Gastrocnemius medialis (tissue), 4 donors: ENCODE data around the gene NAA25. TPM values are rescaled to one million over a fixed set of nuclear protein-coding genes. Genes with fewer than 3 reads are reported as not detected.

Experiments
- ATAC-seq, 2 donors: fragments of 150-250 bp; one replicate each; pipeline ENCODE4 v1.9.1; 2016
- DNase-seq, 2 donors: peaks; one replicate each; pipeline ENCODE4 v3.0.0-alpha.2; 2019
- H3K27ac ChIP-seq, 4 donors: fragments of 200-600 bp; sonication (generic); 1 replicate in 1 of 4; 2 replicates in 3 of 4; pipeline ENCODE4 v1.5.1; 2016 to 2018; ENCODE audit warnings: mild to moderate bottlenecking in 2 of 4, moderate library complexity in 1 of 4
- H3K27me3 ChIP-seq, 3 donors: fragments of 200-600 bp; sonication (generic) in 2 of 3; 1 replicate in 1 of 3; 2 replicates in 2 of 3; pipeline versions ENCODE4 v1.5.1 to v1.6.0; 2016 to 2019; ENCODE audit warnings: mild to moderate bottlenecking in 1 of 3, moderate library complexity in 1 of 3
- H3K36me3 ChIP-seq, 2 donors: fragments of 200-600 bp; sonication (generic) in 1 of 2; one replicate each; pipeline ENCODE4 v1.5.1; 2017 to 2018
- H3K4me1 ChIP-seq, 2 donors: fragments of 200-600 bp; sonication (generic) in 1 of 2; one replicate each; pipeline ENCODE4 v1.5.1; 2016 to 2017; ENCODE audit warnings: mild to moderate bottlenecking in 2 of 2
- H3K4me3 ChIP-seq, 4 donors: fragments of 200-600 bp; sonication (generic) in 3 of 4; 1 replicate in 1 of 4; 2 replicates in 3 of 4; pipeline ENCODE4 v1.5.1; 2016 to 2019; ENCODE audit warnings: mild to moderate bottlenecking in 2 of 4
- H3K9me3 ChIP-seq, 3 donors: fragments of 200-600 bp; sonication (generic) in 2 of 3; 1 replicate in 1 of 3; 2 replicates in 2 of 3; pipeline ENCODE4 v1.5.1; 2016 to 2019
- POLR2A ChIP-seq, 2 donors: fragments of 450-650 bp; IDR thresholded peaks; one replicate each; pipeline ENCODE4 v1.6.1; 2017; ENCODE audit warnings: antibody characterized with exemption in 2 of 2, mild to moderate bottlenecking in 2 of 2, moderate library complexity in 2 of 2
- in situ Hi-C, 4 donors: fragments of 200-750 bp; cut with MboI; loops; one replicate each; pipeline versions ENCODE4 v1.15.0 to v1.8.0; 2017; ENCODE audit warnings: low sequenced_read_pairs in 4 of 4
- intact Hi-C: fragments of 100-400 bp; cut with DNase I; formaldehyde crosslinking; loops from one replicate; pipeline ENCODE4 v1.15.1; 2023; ENCODE audit warnings: low total_unique reads
- total RNA-seq, 4 donors: library from RNA; depleted of rRNA; stranded (reverse); fragments of >200 nt; gene quantifications; one replicate each; pipeline versions ENCODE4 v1.1.0 to v1.2.3, GENCODE V29; 2016
- TF ChIP-seq, protein P1 (sequence below), 5 experiments: fragments of 450-650 bp in 3 of 5; fragments of 200-600 bp in 2 of 5; sonication (generic) in 2 of 5; IDR thresholded peaks in 4 of 5; conservative IDR thresholded peaks in 1 of 5; 1 replicate in 4 of 5; 2 replicates in 1 of 5; pipeline ENCODE4 v1.5.1; 2016 to 2019; ENCODE audit warnings: antibody characterized with exemption in 5 of 5, mild to moderate bottlenecking in 3 of 5, moderate library complexity in 3 of 5

Gene NAA25
- total RNA-seq, 4 donors from 2014 or later: 17.2 to 44.6 (median 25.5) TPM

DNA sequence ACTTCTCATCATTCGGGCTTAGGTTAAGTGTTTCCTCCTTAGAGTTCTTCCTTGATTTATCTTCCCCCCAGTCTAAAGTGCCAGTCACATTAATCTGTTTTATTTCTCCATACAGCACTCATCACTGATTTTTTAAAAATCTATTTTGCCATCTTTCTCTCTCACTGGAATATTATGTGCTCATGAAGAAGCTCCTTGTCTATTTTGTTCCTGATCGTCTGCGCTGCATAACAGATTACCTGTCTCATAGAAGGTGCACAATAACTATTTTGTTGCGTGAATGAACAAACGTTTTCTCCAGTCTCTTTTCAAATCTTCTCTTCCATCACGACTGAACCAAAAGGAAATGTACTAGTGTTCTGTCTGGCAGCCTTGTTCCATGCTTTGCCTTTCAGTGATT, 92.6 kb downstream of the NAA25 start:
- ATAC-seq: no peak
- intact Hi-C loops (no loop called here), in situ Hi-C loops (loop anchor here in 1 of 4 donors (10.0 kb wide), 1 partner anchor 71 kb away; no protein-coding TSS in a partner anchor)
- DNase-seq: no peak
- H3K27me3 ChIP-seq: no peaks in the 10 kb centered on the region
- no peak overlapping the region for H3K4me3 ChIP-seq
- peaks cover 0 to 25% of the 10 kb centered on the region in 2 donors for H3K36me3 ChIP-seq
- no peaks in the 10 kb centered on the region for H3K9me3 ChIP-seq
- H3K27ac ChIP-seq: no peak overlapping the region
- no peak for TF ChIP-seq POLR2A (IDR thresholded peaks at IDR 0.05)
- TF ChIP-seq, protein P1, sequence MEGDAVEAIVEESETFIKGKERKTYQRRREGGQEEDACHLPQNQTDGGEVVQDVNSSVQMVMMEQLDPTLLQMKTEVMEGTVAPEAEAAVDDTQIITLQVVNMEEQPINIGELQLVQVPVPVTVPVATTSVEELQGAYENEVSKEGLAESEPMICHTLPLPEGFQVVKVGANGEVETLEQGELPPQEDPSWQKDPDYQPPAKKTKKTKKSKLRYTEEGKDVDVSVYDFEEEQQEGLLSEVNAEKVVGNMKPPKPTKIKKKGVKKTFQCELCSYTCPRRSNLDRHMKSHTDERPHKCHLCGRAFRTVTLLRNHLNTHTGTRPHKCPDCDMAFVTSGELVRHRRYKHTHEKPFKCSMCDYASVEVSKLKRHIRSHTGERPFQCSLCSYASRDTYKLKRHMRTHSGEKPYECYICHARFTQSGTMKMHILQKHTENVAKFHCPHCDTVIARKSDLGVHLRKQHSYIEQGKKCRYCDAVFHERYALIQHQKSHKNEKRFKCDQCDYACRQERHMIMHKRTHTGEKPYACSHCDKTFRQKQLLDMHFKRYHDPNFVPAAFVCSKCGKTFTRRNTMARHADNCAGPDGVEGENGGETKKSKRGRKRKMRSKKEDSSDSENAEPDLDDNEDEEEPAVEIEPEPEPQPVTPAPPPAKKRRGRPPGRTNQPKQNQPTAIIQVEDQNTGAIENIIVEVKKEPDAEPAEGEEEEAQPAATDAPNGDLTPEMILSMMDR (IDR thresholded peaks at IDR 0.05 in 4 of 5, conservative IDR thresholded peaks at IDR 0.05 in 1 of 5): no peak
- peaks cover 26 to 35% of the 10 kb centered on the region in 2 donors for H3K4me1 ChIP-seq

DNA sequence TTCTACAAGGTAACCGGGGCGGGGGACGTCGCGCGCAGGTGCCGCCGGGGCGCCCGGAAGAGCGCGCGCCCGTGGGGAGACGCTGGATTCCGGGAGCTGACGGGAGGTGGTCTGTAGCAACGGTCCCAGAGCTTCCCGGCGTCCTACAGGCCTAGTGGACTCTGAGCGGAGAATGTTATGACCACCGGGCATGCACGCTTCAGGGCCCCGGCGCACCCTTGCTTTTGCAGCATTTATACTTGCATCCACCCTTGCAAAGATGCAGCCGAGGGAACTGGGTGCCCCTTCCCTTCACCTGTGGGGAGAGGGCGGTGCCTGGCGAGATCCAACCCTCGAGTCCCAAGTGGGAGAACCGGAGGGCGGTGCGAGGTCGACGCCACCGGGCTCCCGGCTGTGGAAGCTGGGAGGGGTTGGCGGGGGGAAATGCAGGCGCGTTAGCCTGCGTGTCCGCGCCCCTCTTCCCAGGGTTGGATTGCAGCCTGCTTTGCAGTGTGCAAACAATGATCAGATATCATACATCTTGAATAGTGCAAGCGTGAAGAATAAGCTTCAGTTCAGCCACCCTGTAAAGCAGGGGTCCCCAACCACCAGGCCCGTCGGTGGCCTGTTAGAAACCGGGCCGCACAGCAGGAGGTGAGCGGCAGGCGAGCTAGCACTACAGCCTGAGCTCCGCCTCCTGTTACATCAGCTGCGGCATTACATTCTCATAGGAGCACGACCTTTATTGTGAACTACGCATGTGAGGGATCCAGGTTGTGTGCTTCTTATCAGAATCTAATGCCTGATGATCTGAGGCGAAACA, 94.8 kb downstream of the NAA25 start:
- H3K4me3 ChIP-seq: peak overlapping the region; percentile 89 to 98 (median 96)
- peak overlapping the region; percentile 93 to 98 (median 97) for H3K27ac ChIP-seq
- intact Hi-C loops (loop anchor here (1.0 to 5.0 kb wide), 3 partner anchors 69 to 172 kb away; partner anchors contain the start of genes MAPKAPK5 and NAA25), in situ Hi-C loops (loop anchor here in 1 of 4 donors (10.0 kb wide), 1 partner anchor 69 kb away; no protein-coding TSS in a partner anchor)
- H3K9me3 ChIP-seq: no peaks in the 10 kb centered on the region
- H3K4me1 ChIP-seq: peaks cover 26 to 33% of the 10 kb centered on the region in 2 donors
- peak in 1 of 2 donors; percentile 35 for DNase-seq
- TF ChIP-seq, protein P1 (IDR thresholded peaks at IDR 0.05 in 4 of 5, conservative IDR thresholded peaks at IDR 0.05 in 1 of 5): peak in 3 of 5 experiments; percentile 13 to 37 (median 28)
- no peak for TF ChIP-seq POLR2A (IDR thresholded peaks at IDR 0.05)
- peak; percentile 24 to 32 for ATAC-seq
- peaks cover 0 to 10% of the 10 kb centered on the region in 2 donors for H3K36me3 ChIP-seq
- no peaks in the 10 kb centered on the region for H3K27me3 ChIP-seq

- in situ Hi-C loops (loop anchor here in 1 of 4 donors (10.0 kb wide), 1 partner anchor 68 kb away; no protein-coding TSS in a partner anchor), intact Hi-C loops (loop anchor here (1.0 to 5.0 kb wide), 3 partner anchors 68 to 171 kb away; partner anchors contain the start of genes MAPKAPK5 and NAA25)
- Histone ChIP-seq H3K4me1 (peaks cover 24 to 31% of the 10 kb centered on the region in 2 donors), H3K27me3 (no peaks in the 10 kb centered on the region), H3K27ac (peak within 1 kb of the TSS; percentile 93 to 98 (median 97)), H3K9me3 (no peaks in the 10 kb centered on the region), H3K4me3 (peak within 1 kb of the TSS; percentile 89 to 98 (median 96)), H3K36me3 (peaks cover 0 to 10% of the 10 kb centered on the region in 2 donors)
- DNase-seq (peak; percentile 99 to 100), ATAC-seq (peak; percentile 87 to 88)
- TF ChIP-seq, protein P1 (IDR thresholded peaks at IDR 0.05 in 4 of 5, conservative IDR thresholded peaks at IDR 0.05 in 1 of 5): peak; percentile 72 to 81 (median 78)
- peak; percentile 96 to 97 for TF ChIP-seq POLR2A (IDR thresholded peaks at IDR 0.05)
Measured at GRCh38 chr12:112012775-112013600, 95.6 kb downstream of the NAA25 start, which contains the start of the genes ERP29 and TMEM116. Gene ERP29, plus strand, starts transcription at chr12:112013426. Its CDS starts 40 bp downstream, at chr12:112013466. Gene TMEM116, minus strand, starts transcription at chr12:112013165. Its CDS starts 7,895 bp downstream, at chr12:112005270.

GRCh38 chr12:112011685-112012084, 96.9 kb downstream of the NAA25 start:
- H3K9me3 ChIP-seq: no peaks in the 10 kb centered on the region
- peaks cover 25 to 31% of the 10 kb centered on the region in 2 donors for H3K4me1 ChIP-seq
- H3K4me3 ChIP-seq: peak overlapping the region; percentile 78 to 98 (median 88)
- in situ Hi-C loops: loop anchor here in 1 of 4 donors (10.0 kb wide), 1 partner anchor 67 kb away; no protein-coding TSS in a partner anchor
- no peaks in the 10 kb centered on the region for H3K27me3 ChIP-seq
- H3K27ac ChIP-seq: peak overlapping the region; percentile 93 to 98 (median 97)
- TF ChIP-seq, protein P1 (IDR thresholded peaks at IDR 0.05 in 4 of 5, conservative IDR thresholded peaks at IDR 0.05 in 1 of 5): no peak
- no peak for TF ChIP-seq POLR2A (IDR thresholded peaks at IDR 0.05)
- peaks cover 0 to 10% of the 10 kb centered on the region in 2 donors for H3K36me3 ChIP-seq
- DNase-seq: no peak
- no peak for ATAC-seq
- intact Hi-C loops: loop anchor here (5.0 kb wide), 1 partner anchor 169 kb away; the partner anchor contains the start of gene MAPKAPK5
